DND-41 (cell line): ENCODE data around the gene SF3B3.

Source experiments
- ATAC-seq: fragments of 200-7000 bp; cut with Tn5 transposase; 3 replicates; pipeline ENCODE4 v1.9.1; 2021; ENCODE audit warnings: low read depth; ENCODE audit not compliant: insufficient read depth
- DNase-seq: peaks from one replicate; pipeline ENCODE4 v3.0.0-alpha.2; 2020
- H2AFZ ChIP-seq: 2 replicates; pipeline ENCODE4 v1.6.0; 2012; ENCODE audit warnings: low read depth, low read length
- H3K27ac ChIP-seq: 2 replicates; pipeline ENCODE4 v1.5.1; 2012; ENCODE audit warnings: low read length, inconsistent platforms
- H3K27me3 ChIP-seq: fragments of 200-600 bp; sonication (generic); 2 replicates; pipeline ENCODE4 v1.6.0; 2012; ENCODE audit warnings: low read length, mild to moderate bottlenecking, inconsistent platforms; ENCODE audit not compliant: insufficient read depth, poor library complexity
- H3K36me3 ChIP-seq: 2 replicates; pipeline ENCODE4 v1.5.1; 2012; ENCODE audit warnings: low read length, inconsistent platforms; ENCODE audit not compliant: insufficient read depth
- H3K4me1 ChIP-seq: 2 replicates; pipeline ENCODE4 v1.5.1; 2012; ENCODE audit warnings: mild to moderate bottlenecking, low read length; ENCODE audit not compliant: insufficient read depth
- H3K4me2 ChIP-seq: 2 replicates; pipeline ENCODE4 v1.6.0; 2012; ENCODE audit warnings: mild to moderate bottlenecking, moderate library complexity, low read length, inconsistent platforms; ENCODE audit not compliant: insufficient read depth
- H3K4me3 ChIP-seq, 2 experiments: fragments of 200-600 bp in 1 of 2; shearing (Covaris generic) in 1 of 2; 2 replicates each; pipeline ENCODE4 v1.5.1; 2012 to 2016; ENCODE audit warnings: inconsistent platforms in 2 of 2, low read length in 2 of 2, mild to moderate bottlenecking in 2 of 2, low read depth in 1 of 2, moderate library complexity in 1 of 2
- H3K79me2 ChIP-seq: 2 replicates; pipeline ENCODE4 v1.6.0; 2012; ENCODE audit warnings: low read length, inconsistent platforms; ENCODE audit not compliant: insufficient read depth
- H3K9ac ChIP-seq: 2 replicates; pipeline ENCODE4 v1.6.0; 2012; ENCODE audit warnings: low read depth, mild to moderate bottlenecking, inconsistent platforms, low read length, moderate library complexity
- H3K9me3 ChIP-seq: 2 replicates; pipeline ENCODE4 v1.5.1; 2012; ENCODE audit warnings: low read length, moderate library complexity, mild to moderate bottlenecking, inconsistent platforms; ENCODE audit not compliant: insufficient read depth, severe bottlenecking
- H4K20me1 ChIP-seq: 2 replicates; pipeline ENCODE4 v1.6.0; 2012; ENCODE audit warnings: low read length; ENCODE audit not compliant: insufficient read depth
- EZH2 ChIP-seq: IDR thresholded peaks from 3 replicates; pipeline ENCODE4 v1.6.1; 2012; ENCODE audit warnings: borderline replicate concordance, low read depth, mild to moderate bottlenecking, moderate library complexity, low read length, inconsistent platforms; ENCODE audit not compliant: severe bottlenecking
- TF ChIP-seq, protein P1 (sequence below): IDR thresholded peaks from 2 replicates; pipeline ENCODE4 v1.5.1; 2012; ENCODE audit warnings: borderline replicate concordance, low read length, moderate library complexity, mild to moderate bottlenecking; ENCODE audit not compliant: poor library complexity, severe bottlenecking; ENCODE audit errors: extremely low read depth

The SF3B3 gene

DNA sequence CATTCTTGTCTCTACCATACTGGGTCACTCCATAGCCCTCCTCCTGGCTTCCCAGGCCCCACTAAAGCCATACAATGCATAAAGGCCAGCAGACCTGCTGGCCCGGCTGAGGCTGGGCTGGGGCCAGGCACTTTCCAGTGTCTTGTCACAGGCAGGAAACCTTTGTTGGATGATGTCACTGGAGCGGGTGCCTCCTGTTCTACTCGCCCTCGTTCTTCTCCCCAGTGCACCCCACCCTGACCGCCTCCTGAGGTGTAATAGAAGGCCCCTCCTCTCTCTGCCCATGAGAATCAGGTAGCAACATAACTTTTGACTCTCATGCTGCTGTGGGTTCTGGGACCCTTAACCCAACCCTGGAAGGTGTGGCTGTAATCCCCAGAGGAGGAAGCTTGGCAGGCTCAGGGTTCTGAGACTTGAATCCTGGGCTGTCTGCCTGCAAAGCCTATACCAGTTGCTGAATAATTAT is 68.5 kb downstream of the SF3B3 start:
- no peaks in the 10 kb centered on the region for H3K36me3 ChIP-seq
- H3K27ac ChIP-seq, result no peak overlapping the region
- no peak for ATAC-seq
- DNase-seq, result no peak
- H3K4me3 ChIP-seq, result no peak overlapping the region
- no peaks in the 10 kb centered on the region for H3K27me3 ChIP-seq
- no peak overlapping the region for H2AFZ ChIP-seq
- no peaks in the 10 kb centered on the region for H3K4me1 ChIP-seq
- H3K79me2 ChIP-seq, result no peaks in the 10 kb centered on the region
- no peak overlapping the region for H3K9ac ChIP-seq
- no peaks in the 10 kb centered on the region for H3K9me3 ChIP-seq
- TF ChIP-seq, protein P1, sequence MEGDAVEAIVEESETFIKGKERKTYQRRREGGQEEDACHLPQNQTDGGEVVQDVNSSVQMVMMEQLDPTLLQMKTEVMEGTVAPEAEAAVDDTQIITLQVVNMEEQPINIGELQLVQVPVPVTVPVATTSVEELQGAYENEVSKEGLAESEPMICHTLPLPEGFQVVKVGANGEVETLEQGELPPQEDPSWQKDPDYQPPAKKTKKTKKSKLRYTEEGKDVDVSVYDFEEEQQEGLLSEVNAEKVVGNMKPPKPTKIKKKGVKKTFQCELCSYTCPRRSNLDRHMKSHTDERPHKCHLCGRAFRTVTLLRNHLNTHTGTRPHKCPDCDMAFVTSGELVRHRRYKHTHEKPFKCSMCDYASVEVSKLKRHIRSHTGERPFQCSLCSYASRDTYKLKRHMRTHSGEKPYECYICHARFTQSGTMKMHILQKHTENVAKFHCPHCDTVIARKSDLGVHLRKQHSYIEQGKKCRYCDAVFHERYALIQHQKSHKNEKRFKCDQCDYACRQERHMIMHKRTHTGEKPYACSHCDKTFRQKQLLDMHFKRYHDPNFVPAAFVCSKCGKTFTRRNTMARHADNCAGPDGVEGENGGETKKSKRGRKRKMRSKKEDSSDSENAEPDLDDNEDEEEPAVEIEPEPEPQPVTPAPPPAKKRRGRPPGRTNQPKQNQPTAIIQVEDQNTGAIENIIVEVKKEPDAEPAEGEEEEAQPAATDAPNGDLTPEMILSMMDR, result no peak
- no peak for TF ChIP-seq EZH2
- no peaks in the 10 kb centered on the region for H4K20me1 ChIP-seq
- H3K4me2 ChIP-seq, result no peak overlapping the region

GRCh38 chr16:70593544-70593943 is 69.9 kb downstream of the SF3B3 start:
- Histone ChIP-seq H3K4me3 (no peak overlapping the region), H2AFZ (no peak overlapping the region), H3K79me2 (no peaks in the 10 kb centered on the region), H3K4me2 (no peak overlapping the region), H3K4me1 (no peaks in the 10 kb centered on the region), H3K27ac (no peak overlapping the region), H3K27me3 (no peaks in the 10 kb centered on the region), H3K36me3 (no peaks in the 10 kb centered on the region), H4K20me1 (no peaks in the 10 kb centered on the region), H3K9me3 (no peaks in the 10 kb centered on the region), H3K9ac (no peak overlapping the region)
- TF ChIP-seq, protein P1, result no peak
- no peak for TF ChIP-seq EZH2
- DNase-seq (no peak), ATAC-seq (no peak)

- Histone ChIP-seq H3K4me1 (no peaks in the 10 kb centered on the region), H3K36me3 (no peaks in the 10 kb centered on the region), H3K79me2 (no peaks in the 10 kb centered on the region), H2AFZ (no peak overlapping the region), H3K4me2 (no peak overlapping the region), H3K9ac (no peak overlapping the region), H3K27me3 (peaks cover 4% of the 10 kb centered on the region), H3K27ac (no peak overlapping the region), H3K4me3 (no peak overlapping the region), H3K9me3 (no peaks in the 10 kb centered on the region), H4K20me1 (no peaks in the 10 kb centered on the region)
- TF ChIP-seq, protein P1, result no peak
- ATAC-seq (no peak), DNase-seq (no peak)
Observed at GRCh38 chr16:70594569-70594968, 71.0 kb downstream of the SF3B3 start.

DNA sequence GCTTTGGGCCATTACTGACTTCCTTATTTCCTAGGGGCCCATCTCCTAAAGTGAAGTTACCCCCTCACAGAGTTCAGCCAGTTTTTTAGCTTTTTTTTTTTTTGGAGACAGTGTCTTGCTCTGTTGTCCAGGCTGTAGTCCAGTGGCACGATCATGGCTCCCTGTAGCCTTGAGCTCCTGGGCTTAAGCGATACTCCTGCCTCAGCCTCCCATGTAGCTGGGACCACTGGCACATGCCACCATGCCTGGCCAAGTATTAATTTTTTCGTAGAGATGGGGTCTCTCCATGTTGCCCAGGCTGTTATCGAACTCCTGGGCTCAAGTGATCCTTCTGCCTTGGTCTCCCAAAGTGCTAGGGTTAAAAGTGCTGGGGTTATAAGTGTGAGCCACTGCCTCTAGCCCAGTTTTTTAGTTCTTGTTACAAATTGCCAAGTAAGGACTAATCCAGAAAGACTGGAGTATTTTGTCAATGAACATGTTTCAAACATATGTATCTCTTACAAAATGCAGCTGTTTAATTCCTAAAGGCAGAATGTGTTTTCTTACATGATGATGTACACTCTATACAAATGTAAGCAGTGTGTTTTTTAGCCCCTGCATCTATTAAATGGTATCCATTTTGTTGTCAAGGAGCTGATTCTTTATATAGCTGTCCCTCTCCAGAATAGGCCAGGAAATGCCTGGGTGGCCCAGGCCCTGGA is 73.7 kb downstream of the SF3B3 start:
- Histone ChIP-seq H2AFZ (no peak overlapping the region), H3K79me2 (no peaks in the 10 kb centered on the region), H3K4me2 (no peak overlapping the region), H3K27ac (no peak overlapping the region), H3K36me3 (no peaks in the 10 kb centered on the region), H3K4me3 (no peak overlapping the region), H3K9ac (no peak overlapping the region), H4K20me1 (no peaks in the 10 kb centered on the region), H3K27me3 (peaks cover 8% of the 10 kb centered on the region), H3K4me1 (no peaks in the 10 kb centered on the region), H3K9me3 (no peaks in the 10 kb centered on the region)
- TF ChIP-seq, protein P1, result no peak
- no peak for TF ChIP-seq EZH2
- ATAC-seq (no peak), DNase-seq (no peak)
